Fibroblast of peridontal ligament (primary cell): ENCODE data around the gene PCYT1A.
"Not testable (repeated sequence)": the region's sequence is repeated elsewhere in the genome, so short reads cannot be mapped to it uniquely, and the experiment has no call there.

Experiments used
- DNase-seq: peaks from one replicate; pipeline ENCODE4 v3.0.0-alpha.2; 2010; ENCODE audit errors: extremely low read depth

The PCYT1A gene

DNA sequence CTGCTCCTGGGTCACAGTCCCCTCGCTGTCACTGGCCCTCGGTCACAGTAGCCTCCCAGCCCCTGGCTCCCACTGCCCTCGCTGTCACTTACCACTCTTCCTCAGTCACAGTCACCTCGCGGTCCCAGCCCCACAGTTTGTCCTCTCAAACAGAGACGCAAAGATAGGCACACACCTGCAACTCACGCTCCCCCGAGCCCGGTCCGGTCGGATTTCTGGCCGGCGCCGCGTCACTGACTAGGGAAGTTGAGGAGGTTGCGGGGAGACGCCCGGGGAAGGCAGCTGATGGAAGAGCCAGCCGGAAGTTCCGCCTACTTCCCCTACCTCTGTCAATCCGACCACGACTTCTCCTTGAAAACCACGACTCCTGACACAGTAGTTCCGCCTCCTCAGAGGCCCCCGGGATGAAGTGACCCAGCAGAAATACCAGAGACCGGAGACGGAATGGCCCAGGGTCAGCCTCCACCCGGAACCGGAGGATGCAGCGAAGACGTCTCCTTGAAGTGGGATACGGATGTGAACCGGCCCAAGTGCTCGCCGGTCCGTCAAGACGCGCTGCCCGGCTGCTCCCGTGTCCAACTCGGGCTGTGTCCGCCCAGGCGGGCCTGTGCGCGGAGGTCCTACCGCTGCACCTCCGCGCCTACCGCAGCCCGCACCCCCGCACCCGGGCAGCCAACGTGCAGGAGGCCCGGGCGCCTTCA lies at the start of gene PCYT1A:
Gene PCYT1A, minus strand, starts transcription at position 287 of the 701 bp plus-strand sequence. CDS start 17,195 bp downstream, outside the sequence.
- DNase-seq, result peak; percentile 93

GRCh38 chr3:196336319-196337145 lies 49.0 kb upstream of the PCYT1A start:
- no peak for DNase-seq

GRCh38 chr3:196335503-196335948 lies 48.0 kb upstream of the PCYT1A start:
- no peak for DNase-seq

- DNase-seq, result no peak
These were observed 47.5 kb upstream of the PCYT1A start for GRCh38 chr3:196334982-196335381.

- DNase-seq, result no peak
These were observed 44.6 kb upstream of the PCYT1A start for GRCh38 chr3:196332168-196332567.

DNA sequence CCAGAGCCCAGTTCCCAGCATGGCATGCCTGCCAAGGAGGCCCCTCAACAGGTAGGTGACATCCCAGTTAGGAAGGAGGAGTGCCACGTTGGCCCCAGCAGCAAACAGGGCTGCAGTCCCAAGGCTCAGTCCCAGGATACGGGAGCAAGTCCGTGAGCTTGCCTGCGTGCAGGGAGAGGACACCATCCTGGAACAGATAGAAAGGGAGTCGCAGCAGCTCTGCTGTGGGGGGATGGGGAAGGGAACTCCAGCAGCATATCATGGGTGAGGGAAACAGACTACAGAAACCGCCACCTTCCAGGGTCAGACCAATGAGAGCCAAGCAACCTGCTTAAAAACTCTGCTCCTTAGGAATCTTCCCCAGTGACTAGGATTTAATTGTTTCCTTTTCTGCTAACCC lies 39.9 kb upstream of the PCYT1A start:
- no peak for DNase-seq

DNA sequence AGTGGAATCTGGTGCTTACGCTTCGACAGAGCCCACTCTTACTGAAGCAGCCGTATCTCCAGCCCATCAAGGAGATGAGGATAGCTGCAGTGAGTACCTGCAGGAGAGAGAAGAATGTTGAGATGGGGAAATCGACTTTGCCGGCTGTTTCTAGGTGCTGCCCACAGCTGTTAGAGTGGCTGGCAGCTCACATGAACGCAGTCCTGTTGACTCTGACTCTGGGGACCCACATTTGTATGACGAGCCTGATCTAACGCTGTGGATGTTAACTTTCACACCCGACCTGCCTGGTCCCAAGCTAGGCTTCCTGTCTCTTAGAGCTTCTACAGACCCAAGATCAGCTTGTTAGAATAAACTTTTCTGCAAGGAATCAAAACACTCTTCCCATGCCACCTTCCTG lies 39.4 kb upstream of the PCYT1A start:
- DNase-seq, result no peak

GRCh38 chr3:196323691-196324090 lies 36.2 kb upstream of the PCYT1A start:
- DNase-seq, result peak; percentile 15

- DNase-seq, result no peak
These were observed 35.5 kb upstream of the PCYT1A start for GRCh38 chr3:196323016-196323415.

GRCh38 chr3:196321162-196321561 lies 33.6 kb upstream of the PCYT1A start:
- DNase-seq, result no peak

GRCh38 chr3:196320137-196320536 lies 32.6 kb upstream of the PCYT1A start:
- DNase-seq, result no peak

- DNase-seq, result peak; percentile 80
These were observed 30.4 kb upstream of the PCYT1A start, which contains the start of gene DYNLT2B for GRCh38 chr3:196317687-196318467. Gene DYNLT2B, minus strand, starts transcription at chr3:196318240. Its CDS starts 88 bp downstream, at chr3:196318152.

DNA sequence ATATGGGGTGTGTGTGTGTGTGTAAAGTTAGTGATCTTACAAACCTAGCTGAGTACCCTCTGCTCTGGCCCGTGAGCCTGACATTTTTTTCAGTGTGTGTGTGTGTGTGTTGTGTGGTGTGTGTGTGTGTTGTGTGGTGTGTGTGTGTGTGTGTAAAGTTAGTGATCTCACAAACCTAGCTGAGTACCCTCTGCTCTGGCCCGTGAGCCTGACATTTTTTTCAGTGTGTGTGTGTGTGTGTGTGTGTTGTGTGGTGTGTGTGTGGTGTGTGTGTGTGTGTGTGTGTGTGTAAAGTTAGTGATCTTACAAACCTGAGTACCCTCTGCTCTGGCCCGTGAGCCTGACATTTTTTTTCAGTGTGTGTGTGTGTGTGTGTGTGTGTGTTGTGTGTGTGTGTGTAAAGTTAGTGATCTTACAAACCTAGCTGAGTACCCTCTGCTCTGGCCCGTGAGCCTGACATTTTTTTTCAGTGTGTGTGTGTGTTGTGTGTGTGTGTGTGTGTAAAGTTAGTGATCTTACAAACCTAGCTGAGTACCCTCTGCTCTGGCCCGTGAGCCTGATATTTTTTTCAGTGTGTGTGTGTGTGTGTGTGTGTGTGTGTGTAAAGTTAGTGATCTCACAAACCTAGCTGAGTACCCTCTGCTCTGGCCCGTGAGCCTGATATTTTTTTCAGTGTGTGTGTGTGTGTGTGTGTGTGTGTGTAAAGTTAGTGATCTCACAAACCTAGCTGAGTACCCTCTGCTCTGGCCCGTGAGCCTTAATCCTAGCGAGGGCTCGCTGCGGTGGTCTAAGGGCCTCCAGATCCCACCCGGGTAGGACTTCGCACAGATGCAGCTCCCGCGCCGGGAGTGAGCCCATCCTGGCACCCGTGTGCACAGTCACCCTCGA lies 29.5 kb upstream of the PCYT1A start:
- not testable (repeated sequence) for DNase-seq

GRCh38 chr3:196315821-196316220 lies 28.3 kb upstream of the PCYT1A start:
- no peak for DNase-seq

GRCh38 chr3:196314597-196314996 lies 27.1 kb upstream of the PCYT1A start:
- no peak for DNase-seq

DNA sequence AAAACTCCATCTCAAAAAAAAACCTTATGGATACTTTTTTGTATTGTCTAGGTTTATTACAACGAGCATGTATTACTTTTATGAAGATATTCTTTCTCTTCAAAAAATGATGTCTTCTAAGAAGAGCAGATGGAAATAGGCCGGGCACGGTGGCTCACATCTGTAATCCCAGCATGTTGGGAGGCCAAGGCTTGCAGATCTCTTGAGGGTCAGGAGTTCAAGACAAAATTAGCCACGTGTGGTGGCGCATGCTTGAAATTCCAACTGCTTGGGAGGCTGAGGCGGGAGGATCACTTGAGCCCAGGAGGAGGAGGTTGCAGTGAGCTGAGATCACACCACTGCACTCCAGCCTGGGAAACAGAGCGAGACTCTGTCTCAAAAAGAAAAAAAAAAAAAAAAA lies 26.6 kb upstream of the PCYT1A start:
- not testable (repeated sequence) for DNase-seq

DNA sequence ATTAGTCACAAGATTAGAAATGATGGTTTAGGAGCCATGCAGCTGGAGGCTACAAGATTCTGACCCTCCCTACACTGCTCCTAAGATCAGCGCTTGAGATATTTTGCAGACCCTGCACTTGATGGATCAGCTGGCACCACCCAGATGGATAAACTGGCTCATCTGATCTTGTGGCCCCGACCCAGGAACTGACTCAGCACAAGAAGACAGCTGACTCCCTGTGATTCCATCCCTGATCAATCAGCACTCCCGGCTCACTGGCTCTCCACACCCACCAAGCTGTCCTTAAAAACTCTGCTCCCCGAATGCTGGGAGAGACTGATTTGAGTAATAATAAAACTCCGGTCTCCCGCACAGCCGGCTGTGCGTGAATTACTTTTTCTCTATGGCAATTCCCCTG lies 15.4 kb upstream of the PCYT1A start:
- DNase-seq, result not testable (repeated sequence)

DNA sequence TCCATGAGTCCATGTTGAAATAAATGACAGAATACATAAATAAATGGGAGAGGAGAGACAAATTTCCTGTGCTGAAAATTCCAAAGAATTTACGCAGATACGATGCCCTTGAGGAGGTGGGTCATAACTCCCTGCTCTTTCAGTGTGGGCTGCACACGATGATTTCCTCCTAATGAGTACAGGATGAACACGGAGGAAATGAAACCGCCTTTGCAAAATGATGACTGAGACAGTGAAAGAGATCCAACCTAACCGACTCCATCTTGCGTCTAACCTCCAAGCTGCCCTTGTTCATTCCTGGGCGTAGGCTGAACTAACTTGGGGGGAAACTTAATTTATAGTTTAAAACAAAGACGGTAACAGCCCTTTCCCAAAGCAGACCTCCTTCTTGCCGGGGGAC lies 15.0 kb upstream of the PCYT1A start:
- DNase-seq, result not testable (repeated sequence)

DNA sequence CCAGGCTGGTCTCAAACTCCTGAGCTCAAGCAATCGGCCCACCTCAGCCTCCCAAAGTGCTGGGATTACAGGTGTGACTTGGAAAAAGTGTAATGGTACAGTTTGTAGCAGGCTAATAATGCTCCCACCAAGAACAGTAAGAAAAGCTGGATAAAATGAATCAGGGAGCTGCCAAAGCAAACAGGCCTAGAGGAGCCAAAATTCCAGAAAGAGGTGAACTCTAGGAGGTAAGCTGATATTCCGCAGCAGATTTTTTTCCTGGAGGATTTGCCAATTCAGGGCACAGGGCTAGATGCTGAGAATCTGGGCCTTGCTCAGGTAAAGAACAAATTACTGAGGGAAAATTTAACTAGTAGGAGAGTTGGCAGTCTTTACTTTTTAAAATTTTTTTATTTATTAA lies 11.0 kb upstream of the PCYT1A start:
- DNase-seq, result no peak

DNA sequence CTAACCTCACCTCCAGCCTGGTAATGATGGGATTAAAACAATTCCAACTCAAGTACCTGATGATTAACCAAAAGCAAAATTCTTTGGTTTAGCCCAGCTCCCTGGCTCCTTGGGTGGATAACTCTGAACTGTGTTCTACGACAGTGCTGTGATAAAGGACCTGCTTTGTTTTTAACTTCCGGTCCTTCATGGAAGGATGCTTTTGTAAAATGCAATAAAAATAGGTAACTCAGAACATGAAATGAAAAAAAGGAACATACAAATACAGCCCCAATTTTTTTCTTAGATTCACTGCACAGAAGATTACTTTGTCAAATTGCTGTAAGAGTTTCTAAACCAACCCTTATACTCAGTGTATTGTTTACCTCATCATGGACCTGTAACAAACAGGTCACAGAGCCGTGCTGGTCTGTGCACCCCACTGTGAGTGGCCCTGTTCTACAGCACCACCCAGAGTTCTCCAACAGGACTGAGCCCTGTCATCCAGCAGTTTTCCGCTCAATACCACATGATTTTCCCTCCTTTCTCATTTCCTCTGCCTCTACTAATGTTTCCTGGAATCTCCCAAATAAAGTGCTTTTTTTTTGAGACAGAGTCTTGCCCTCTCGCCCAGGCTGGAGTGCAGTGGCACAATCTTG lies 4.9 kb upstream of the PCYT1A start:
- no peak for DNase-seq

- peak; percentile 56 for DNase-seq
These were observed 575 bp upstream of the PCYT1A start for GRCh38 chr3:196288141-196288460.
